GM12892 (cell line): ENCODE data around the gene ATP8A2.

Experiments used
- POLR2A ChIP-seq: IDR thresholded peaks from 2 replicates; pipeline ENCODE4 v1.6.1; 2011; ENCODE audit warnings: low read depth, low read length, control low read depth
- TAF1 ChIP-seq: IDR thresholded peaks from 2 replicates; pipeline ENCODE4 v1.6.1; 2011; ENCODE audit warnings: low read depth, mild to moderate bottlenecking, control low read depth, low read length, borderline replicate concordance

- no peak for TF ChIP-seq POLR2A
- no peak for TF ChIP-seq TAF1
Observed at GRCh38 chr13:25702386-25702785, 330.6 kb downstream of the ATP8A2 start.
